ENCODE data around the gene VASH1.
A peak's percentile ranks its signal among the peaks of the same experiment; 100 is the strongest.

The VASH1 gene

GRCh38 chr14:76773956-76774820 lies 12.9 kb downstream of the VASH1 start:
- Mint-ChIP-seq H3K27me3 (no peaks in the 10 kb centered on the region), H3K4me1 (ENCODE audit: low read depth) (peaks cover 2% of the 10 kb centered on the region), H3K9me3 (ENCODE audit: low read depth) (no peaks in the 10 kb centered on the region), H3K36me3 (no peaks in the 10 kb centered on the region), H3K27ac (no peak overlapping the region), H3K4me3 (no peak overlapping the region)

- H3K27ac Mint-ChIP-seq: no peak overlapping the region
- no peaks in the 10 kb centered on the region for H3K27me3 Mint-ChIP-seq
- no peak overlapping the region for H3K4me3 Mint-ChIP-seq
- H3K4me1 Mint-ChIP-seq (ENCODE audit: low read depth): peaks cover 2% of the 10 kb centered on the region
- no peaks in the 10 kb centered on the region for H3K36me3 Mint-ChIP-seq
- no peaks in the 10 kb centered on the region for H3K9me3 Mint-ChIP-seq (ENCODE audit: low read depth)
These were observed 13.8 kb downstream of the VASH1 start for GRCh38 chr14:76774821-76775694.

GRCh38 chr14:76775695-76776427 lies 14.6 kb downstream of the VASH1 start:
- no peak overlapping the region for H3K27ac Mint-ChIP-seq
- no peak overlapping the region for H3K4me3 Mint-ChIP-seq
- no peaks in the 10 kb centered on the region for H3K9me3 Mint-ChIP-seq (ENCODE audit: low read depth)
- H3K36me3 Mint-ChIP-seq: no peaks in the 10 kb centered on the region
- H3K27me3 Mint-ChIP-seq: no peaks in the 10 kb centered on the region
- peaks cover 4% of the 10 kb centered on the region for H3K4me1 Mint-ChIP-seq (ENCODE audit: low read depth)

GRCh38 chr14:76776428-76777251 lies 15.4 kb downstream of the VASH1 start:
- Mint-ChIP-seq H3K4me1 (ENCODE audit: low read depth) (peaks cover 4% of the 10 kb centered on the region), H3K4me3 (no peak overlapping the region), H3K36me3 (no peaks in the 10 kb centered on the region), H3K27ac (no peak overlapping the region), H3K27me3 (no peaks in the 10 kb centered on the region), H3K9me3 (ENCODE audit: low read depth) (no peaks in the 10 kb centered on the region)

GRCh38 chr14:76777721-76778120 lies 16.5 kb downstream of the VASH1 start:
- H3K4me1 Mint-ChIP-seq (ENCODE audit: low read depth): peaks cover 6% of the 10 kb centered on the region
- no peaks in the 10 kb centered on the region for H3K27me3 Mint-ChIP-seq
- no peak overlapping the region for H3K4me3 Mint-ChIP-seq
- H3K9me3 Mint-ChIP-seq (ENCODE audit: low read depth): no peaks in the 10 kb centered on the region
- no peaks in the 10 kb centered on the region for H3K36me3 Mint-ChIP-seq
- no peak overlapping the region for H3K27ac Mint-ChIP-seq

- Mint-ChIP-seq H3K27ac (no peak overlapping the region), H3K27me3 (no peaks in the 10 kb centered on the region), H3K4me1 (ENCODE audit: low read depth) (peaks cover 14% of the 10 kb centered on the region), H3K36me3 (no peaks in the 10 kb centered on the region), H3K4me3 (no peak overlapping the region), H3K9me3 (ENCODE audit: low read depth) (no peaks in the 10 kb centered on the region)
These were observed 17.4 kb downstream of the VASH1 start for GRCh38 chr14:76778546-76779215.

- Mint-ChIP-seq H3K27ac (no peak overlapping the region), H3K4me3 (no peak overlapping the region), H3K27me3 (no peaks in the 10 kb centered on the region), H3K9me3 (ENCODE audit: low read depth) (no peaks in the 10 kb centered on the region), H3K36me3 (no peaks in the 10 kb centered on the region), H3K4me1 (ENCODE audit: low read depth) (peaks cover 12% of the 10 kb centered on the region)
These were observed 18.2 kb downstream of the VASH1 start for GRCh38 chr14:76779221-76780057.

GRCh38 chr14:76780058-76780345 lies 18.7 kb downstream of the VASH1 start:
- Mint-ChIP-seq H3K27ac (no peak overlapping the region), H3K9me3 (ENCODE audit: low read depth) (no peaks in the 10 kb centered on the region), H3K4me1 (ENCODE audit: low read depth) (peaks cover 12% of the 10 kb centered on the region), H3K36me3 (no peaks in the 10 kb centered on the region), H3K27me3 (no peaks in the 10 kb centered on the region), H3K4me3 (no peak overlapping the region)

- H3K4me1 Mint-ChIP-seq (ENCODE audit: low read depth): peaks cover 12% of the 10 kb centered on the region
- H3K27ac Mint-ChIP-seq: no peak overlapping the region
- no peaks in the 10 kb centered on the region for H3K9me3 Mint-ChIP-seq (ENCODE audit: low read depth)
- H3K27me3 Mint-ChIP-seq: no peaks in the 10 kb centered on the region
- H3K4me3 Mint-ChIP-seq: no peak overlapping the region
- no peaks in the 10 kb centered on the region for H3K36me3 Mint-ChIP-seq
These were observed 19.1 kb downstream of the VASH1 start for GRCh38 chr14:76780360-76780759.

- H3K9me3 Mint-ChIP-seq (ENCODE audit: low read depth): no peaks in the 10 kb centered on the region
- H3K27ac Mint-ChIP-seq: no peak overlapping the region
- H3K27me3 Mint-ChIP-seq: no peaks in the 10 kb centered on the region
- H3K4me1 Mint-ChIP-seq (ENCODE audit: low read depth): peaks cover 14% of the 10 kb centered on the region
- H3K36me3 Mint-ChIP-seq: no peaks in the 10 kb centered on the region
- no peak overlapping the region for H3K4me3 Mint-ChIP-seq
These were observed 19.8 kb downstream of the VASH1 start for GRCh38 chr14:76780875-76781647.

GRCh38 chr14:76781648-76782051 lies 20.4 kb downstream of the VASH1 start:
- H3K27ac Mint-ChIP-seq: no peak overlapping the region
- H3K36me3 Mint-ChIP-seq: no peaks in the 10 kb centered on the region
- H3K27me3 Mint-ChIP-seq: no peaks in the 10 kb centered on the region
- H3K4me3 Mint-ChIP-seq: no peak overlapping the region
- peaks cover 14% of the 10 kb centered on the region for H3K4me1 Mint-ChIP-seq (ENCODE audit: low read depth)
- no peaks in the 10 kb centered on the region for H3K9me3 Mint-ChIP-seq (ENCODE audit: low read depth)

- no peaks in the 10 kb centered on the region for H3K9me3 Mint-ChIP-seq (ENCODE audit: low read depth)
- no peaks in the 10 kb centered on the region for H3K27me3 Mint-ChIP-seq
- H3K36me3 Mint-ChIP-seq: no peaks in the 10 kb centered on the region
- H3K4me1 Mint-ChIP-seq (ENCODE audit: low read depth): peaks cover 14% of the 10 kb centered on the region
- H3K4me3 Mint-ChIP-seq: no peak overlapping the region
- peak overlapping the region; percentile 87 for H3K27ac Mint-ChIP-seq
These were observed 21.0 kb downstream of the VASH1 start for GRCh38 chr14:76782115-76782884.
